ENCODE results near the gene OGFOD1.
"Not testable (repeated sequence)": the region's sequence is repeated elsewhere in the genome, so short reads cannot be mapped to it uniquely, and the experiment has no call there.

Gene OGFOD1

GRCh38 chr16:56480776-56481467, 29.6 kb downstream of the OGFOD1 start:
- DNase-seq (ENCODE audit: low spot score): no peak

GRCh38 chr16:56481468-56482122, 30.2 kb downstream of the OGFOD1 start:
- DNase-seq (ENCODE audit: low spot score): no peak

DNA sequence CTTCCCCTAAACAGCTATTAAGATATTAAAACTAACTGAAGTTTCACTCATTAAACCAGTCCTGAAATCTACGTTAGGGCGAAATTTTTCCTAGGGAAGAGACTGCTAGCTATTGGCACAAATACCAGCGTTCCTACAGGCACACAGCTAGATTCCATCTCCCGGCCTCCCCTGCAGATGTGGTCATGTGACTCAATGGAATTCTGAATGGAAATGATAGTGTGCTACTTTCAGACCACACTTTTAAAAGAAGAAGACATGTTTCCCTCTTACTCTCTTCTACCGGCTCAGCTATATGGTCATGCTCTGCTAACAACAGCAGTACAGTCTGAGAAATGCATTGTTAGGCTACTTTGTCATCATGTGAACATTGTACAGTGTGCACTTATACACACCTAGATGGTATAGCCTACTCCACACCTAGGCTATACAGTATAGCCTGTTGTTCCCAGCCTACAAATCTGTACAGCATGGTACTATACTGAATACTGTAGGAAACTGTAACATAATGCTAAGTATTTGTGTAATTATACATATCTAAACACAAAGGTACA, 31.4 kb downstream of the OGFOD1 start:
- no peak for DNase-seq (ENCODE audit: low spot score)

GRCh38 chr16:56483394-56483793, 32.0 kb downstream of the OGFOD1 start:
- no peak for DNase-seq (ENCODE audit: low spot score)

- DNase-seq (ENCODE audit: low spot score): no peak
Observed at GRCh38 chr16:56488035-56488434, 36.7 kb downstream of the OGFOD1 start.

DNA sequence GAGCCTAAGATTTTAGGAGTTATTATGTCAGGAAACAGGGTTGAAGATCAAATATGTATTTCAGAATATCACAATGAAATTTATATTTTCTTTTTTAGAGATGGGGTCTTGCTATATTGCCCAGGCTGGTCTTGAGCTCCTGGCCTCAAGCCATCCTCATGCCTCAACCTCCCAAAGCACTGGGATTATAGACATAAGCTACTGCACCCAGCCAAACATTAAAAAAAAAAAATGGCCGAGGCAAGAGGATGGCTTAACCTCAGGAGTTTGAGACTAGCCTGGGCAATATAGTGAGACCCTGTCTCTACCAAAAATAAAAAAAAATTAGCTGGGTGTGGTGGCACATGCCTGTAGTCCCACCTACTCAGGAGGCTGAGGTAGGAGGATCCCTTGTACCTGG, 37.5 kb downstream of the OGFOD1 start:
- DNase-seq (ENCODE audit: low spot score): not testable (repeated sequence)

- DNase-seq (ENCODE audit: low spot score): no peak
Observed at GRCh38 chr16:56491657-56492261, 40.4 kb downstream of the OGFOD1 start.

DNA sequence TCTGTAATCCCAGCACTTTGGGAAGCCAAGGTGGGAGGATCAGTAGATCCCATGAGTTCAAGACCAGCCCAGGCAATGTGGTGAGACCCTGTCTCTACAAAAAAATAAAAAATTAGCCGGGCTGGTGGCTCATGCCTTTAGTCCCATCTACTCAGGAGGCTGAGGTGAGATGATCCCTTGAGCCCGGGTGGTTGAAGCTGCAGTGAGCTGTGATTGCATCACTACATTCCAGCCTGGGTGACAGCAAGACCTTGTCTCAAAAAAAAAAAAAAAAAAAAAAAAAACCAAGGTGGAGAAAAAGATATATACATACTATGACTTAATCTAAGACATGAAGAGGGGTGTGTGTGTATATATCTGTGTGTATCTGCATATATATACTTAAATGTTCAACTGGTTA, 41.8 kb downstream of the OGFOD1 start:
- DNase-seq (ENCODE audit: low spot score): no peak

DNA sequence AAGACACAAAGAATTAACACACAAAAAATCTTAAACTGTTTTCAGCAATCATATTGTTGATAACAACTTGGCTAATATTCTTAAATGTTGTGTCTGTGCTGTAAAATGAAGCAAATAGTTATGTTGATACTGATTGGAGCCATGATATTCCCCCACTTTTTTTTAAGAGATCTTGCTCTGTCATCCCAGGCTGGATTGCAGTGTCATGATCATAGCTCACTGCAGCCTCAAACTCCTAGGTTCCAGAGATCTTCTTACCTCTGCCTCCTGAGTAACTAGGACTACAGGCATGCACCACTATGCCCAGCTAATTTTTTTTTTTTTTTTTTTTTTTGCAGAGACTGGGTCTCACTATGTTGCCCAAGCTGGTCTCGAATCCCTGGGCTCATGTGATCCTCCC, 42.5 kb downstream of the OGFOD1 start:
- DNase-seq (ENCODE audit: low spot score): no peak

DNA sequence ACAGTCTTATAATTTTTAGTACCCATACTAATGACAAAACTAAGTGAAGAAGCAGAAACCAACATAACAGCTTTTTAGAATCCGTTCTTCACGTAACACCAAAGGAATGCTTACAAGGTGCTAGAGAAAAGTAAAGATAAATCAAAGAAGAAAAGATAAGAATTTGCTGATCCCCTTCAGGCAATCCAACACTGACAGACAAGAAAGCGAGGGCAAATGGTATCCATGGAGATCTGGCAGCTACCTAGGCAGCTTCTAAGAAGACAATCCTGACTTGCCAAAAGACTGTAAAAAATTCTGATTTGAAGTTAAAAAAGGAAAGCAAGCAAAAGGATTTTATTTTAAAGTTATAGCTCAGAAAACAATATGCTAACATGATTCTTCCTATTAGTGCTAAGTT, 53.8 kb downstream of the OGFOD1 start:
- DNase-seq (ENCODE audit: low spot score): no peak

DNA sequence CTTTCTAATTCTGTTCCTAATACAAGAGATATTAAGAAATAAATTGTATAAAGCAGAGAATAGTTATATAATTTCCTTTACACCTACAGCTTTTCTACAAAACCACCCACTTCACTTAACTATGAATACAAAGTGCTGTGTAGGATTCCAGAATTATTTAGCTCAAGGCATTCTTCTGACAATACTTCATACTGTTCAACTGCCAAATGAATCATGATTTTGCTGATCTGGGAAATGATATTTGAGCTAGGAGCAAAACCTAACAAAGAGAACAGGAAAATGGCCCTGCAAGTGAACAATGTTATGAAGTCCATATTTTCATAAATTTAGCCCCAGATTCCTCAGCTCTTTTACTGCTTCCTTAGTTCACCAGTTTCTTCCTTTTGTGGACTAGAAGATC, 55.6 kb downstream of the OGFOD1 start:
- DNase-seq (ENCODE audit: low spot score): no peak

- no peak for DNase-seq (ENCODE audit: low spot score)
Observed at GRCh38 chr16:56510544-56510943, 59.2 kb downstream of the OGFOD1 start.

DNA sequence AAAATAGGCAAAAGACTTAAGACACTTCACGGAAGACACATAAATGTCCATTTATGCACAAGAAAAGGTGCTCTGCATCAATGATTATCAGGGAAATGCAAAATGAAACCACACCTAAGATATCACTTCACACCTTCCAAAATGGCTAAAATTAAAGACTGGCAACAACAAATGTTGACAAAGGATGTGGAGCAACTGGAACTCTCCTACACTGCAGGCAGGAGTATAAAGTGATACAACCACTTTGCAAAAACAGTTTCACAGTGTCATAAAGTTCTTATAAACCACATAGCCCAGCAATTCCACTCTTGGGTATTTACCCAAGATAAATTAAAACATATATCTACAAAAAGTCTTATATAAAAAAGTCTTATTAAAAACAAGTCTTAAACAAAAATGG, 60.7 kb downstream of the OGFOD1 start:
- DNase-seq (ENCODE audit: low spot score): no peak

DNA sequence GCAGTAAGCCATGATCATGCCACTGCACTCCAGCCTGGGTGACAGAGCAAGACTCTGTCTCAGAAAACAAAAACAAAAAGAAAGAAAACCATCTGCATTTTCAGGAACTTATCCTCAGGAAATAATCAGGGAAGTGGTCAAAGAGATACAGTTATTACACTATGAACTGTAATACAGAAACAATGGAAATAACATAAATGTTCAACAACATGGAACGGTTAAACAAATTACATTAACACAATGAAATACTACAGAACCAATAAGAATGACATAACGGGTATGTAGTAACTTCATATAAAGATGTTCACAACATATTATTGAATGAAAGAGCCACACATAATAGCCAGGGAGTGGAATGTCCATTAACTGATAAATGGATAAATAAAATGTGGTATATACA, 61.7 kb downstream of the OGFOD1 start:
- DNase-seq (ENCODE audit: low spot score): no peak

DNA sequence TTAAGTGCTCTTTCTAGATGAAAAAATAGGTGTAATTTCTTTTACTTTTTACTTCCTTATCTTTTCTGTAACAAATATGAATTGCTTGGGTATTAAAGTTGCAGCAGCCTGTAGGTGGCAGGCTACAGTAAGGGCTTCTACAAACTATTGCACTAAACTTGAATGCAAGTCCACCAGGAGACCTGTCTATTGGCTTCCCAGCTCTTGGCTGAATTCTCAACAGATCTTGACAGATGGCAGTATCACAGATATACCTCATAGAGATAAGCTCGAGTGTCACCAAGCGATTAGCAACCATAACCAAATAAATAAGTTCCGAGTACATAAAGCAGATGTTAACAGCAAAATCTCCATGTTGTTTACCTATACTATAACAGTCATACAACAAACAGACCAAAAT, 62.6 kb downstream of the OGFOD1 start:
- DNase-seq (ENCODE audit: low spot score): peak; percentile 84

- no peak for DNase-seq (ENCODE audit: low spot score)
Observed at GRCh38 chr16:56514845-56515244, 63.5 kb downstream of the OGFOD1 start.

- no peak for DNase-seq (ENCODE audit: low spot score)
Observed at GRCh38 chr16:56515665-56516064, 64.3 kb downstream of the OGFOD1 start.

DNA sequence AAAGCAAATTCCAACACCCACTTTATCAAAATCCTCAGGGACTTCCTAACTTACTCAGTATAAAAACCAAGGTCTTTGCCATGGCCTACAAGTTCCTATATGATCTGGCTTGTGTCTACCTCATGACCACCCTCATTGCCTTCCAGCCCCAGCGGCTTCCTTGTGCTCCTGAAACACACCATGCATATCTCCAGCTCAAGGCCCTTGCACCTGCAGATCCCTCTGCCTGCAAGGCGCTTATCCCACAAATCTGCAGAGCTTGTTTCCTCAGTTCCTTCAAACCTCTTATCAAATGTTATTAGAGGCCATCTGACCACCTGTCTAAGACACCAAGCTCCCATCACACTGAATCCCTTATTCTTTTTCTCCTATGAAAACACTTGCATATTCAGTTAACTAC, 65.9 kb downstream of the OGFOD1 start:
- DNase-seq (ENCODE audit: low spot score): no peak

DNA sequence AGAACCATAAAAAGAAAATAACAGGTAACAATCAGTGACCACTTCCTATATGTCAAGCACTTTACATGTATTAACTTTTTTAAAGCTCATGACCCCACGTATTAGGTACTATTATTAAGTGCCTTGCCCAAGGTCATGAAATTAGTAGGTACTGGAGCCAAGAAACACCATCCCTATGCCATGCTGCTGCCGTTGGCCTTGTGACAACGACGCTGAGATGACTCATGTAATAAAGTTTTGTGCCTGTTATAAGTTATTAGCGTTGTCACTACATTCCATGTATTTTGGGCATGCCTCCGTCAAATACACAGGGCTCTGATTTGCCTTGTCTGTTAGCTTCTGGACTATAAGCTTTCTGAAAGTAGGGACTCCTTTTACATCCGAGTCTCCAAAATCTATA, 67.1 kb downstream of the OGFOD1 start:
- DNase-seq (ENCODE audit: low spot score): peak; percentile 35

DNA sequence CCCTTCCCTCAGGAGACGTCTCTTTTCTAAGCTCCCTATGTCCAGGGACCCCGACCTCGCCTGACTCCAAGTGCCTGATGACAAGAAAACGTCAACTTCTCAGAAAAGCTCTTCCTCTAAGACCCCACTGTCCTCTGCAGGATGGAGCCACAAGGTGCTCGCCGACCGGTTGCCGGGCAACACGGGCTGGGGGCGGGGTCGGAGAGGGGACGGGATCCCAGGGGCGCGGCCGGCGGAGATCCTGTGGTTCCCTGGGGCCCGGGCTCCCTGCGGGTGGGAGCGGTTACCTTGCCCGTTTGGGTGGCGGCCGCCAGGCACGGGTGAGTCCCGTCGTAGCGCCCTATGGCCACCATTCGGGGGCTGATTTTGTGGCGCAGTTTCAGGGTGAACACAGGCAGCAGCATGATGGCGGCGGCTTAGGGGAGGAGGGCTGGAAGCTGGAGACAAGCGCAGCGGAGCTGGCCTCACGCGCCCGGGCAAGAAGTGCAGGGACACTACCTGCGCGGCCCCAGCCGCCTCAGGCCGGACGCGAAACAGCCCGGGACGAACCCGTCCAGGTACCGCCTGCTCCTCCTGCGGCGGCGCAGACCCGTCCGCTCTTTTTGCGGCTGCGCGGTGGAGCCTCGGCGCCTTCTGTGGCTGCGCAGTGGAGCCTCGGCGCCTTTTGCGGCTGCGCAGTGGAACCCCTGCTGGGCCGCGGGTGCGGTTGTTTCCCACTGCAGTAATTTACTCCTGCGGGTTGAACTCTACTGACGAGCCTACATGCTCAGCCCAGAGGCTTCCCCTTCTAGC, 68.3 kb downstream of the OGFOD1 start, which contains the start of gene BBS2:
BBS2 (minus strand) TSS at position 566 of the 792 bp plus-strand sequence; CDS start at position 404, 162 bp downstream.
- peak; percentile 88 for DNase-seq (ENCODE audit: low spot score)

DNA sequence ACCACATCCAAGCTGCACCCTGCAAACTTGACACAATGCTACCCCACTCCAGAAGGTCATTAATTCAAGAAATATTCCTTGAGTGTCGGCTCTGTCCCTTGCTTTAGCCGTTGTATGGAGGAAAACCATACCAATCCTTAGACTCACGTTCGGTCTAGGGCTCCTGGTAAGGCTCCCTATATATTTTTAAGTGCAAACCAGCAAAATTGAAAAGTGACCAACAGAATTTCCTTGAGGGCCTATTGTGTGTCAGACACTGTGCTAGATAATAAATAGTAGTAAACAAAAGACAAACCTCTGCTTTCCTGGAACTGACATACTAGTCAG, 68.9 kb downstream of the OGFOD1 start:
- no peak for DNase-seq (ENCODE audit: low spot score)

DNA sequence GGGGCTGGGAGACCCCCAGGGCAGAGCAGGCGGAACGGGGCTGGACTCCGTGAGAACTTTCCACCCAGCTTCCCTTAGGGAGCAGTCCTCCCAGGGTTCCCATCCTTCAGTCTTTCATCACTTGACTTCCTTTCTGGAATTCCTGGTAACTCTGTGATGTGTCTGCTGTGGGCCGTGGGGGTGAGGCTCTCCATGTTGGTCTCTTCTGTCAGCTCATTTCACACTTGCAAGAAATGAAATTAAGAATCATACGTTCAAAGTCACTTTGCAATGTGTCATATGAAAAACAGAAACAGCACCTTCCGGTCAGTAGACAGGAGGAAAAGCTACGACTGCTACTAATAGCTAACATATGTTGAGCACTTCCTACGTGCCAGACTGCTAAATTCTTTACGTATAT, 73.9 kb downstream of the OGFOD1 start:
- DNase-seq (ENCODE audit: low spot score): no peak

Data from RKO (cell line).